Mammary epithelial cell (primary cell): ENCODE measurements around the gene ZPR1.

ENCODE experiments used
- EZH2 ChIP-seq: IDR thresholded peaks from 2 replicates; pipeline ENCODE4 v1.6.1; 2012; ENCODE audit warnings: low read length, inconsistent platforms, borderline replicate concordance
- TF ChIP-seq, protein P1 (sequence below), 2 donors: IDR thresholded peaks in 1 of 2; conservative IDR thresholded peaks in 1 of 2; 2 replicates each; pipeline ENCODE4 v1.5.1; 2011 to 2012; ENCODE audit warnings: inconsistent platforms in 2 of 2, low read length in 2 of 2, mild to moderate bottlenecking in 2 of 2, control low read depth in 1 of 2, low read depth in 1 of 2; ENCODE audit not compliant: insufficient read depth in 1 of 2; ENCODE audit errors: extremely low read depth in 1 of 2

- TF ChIP-seq, protein P1, sequence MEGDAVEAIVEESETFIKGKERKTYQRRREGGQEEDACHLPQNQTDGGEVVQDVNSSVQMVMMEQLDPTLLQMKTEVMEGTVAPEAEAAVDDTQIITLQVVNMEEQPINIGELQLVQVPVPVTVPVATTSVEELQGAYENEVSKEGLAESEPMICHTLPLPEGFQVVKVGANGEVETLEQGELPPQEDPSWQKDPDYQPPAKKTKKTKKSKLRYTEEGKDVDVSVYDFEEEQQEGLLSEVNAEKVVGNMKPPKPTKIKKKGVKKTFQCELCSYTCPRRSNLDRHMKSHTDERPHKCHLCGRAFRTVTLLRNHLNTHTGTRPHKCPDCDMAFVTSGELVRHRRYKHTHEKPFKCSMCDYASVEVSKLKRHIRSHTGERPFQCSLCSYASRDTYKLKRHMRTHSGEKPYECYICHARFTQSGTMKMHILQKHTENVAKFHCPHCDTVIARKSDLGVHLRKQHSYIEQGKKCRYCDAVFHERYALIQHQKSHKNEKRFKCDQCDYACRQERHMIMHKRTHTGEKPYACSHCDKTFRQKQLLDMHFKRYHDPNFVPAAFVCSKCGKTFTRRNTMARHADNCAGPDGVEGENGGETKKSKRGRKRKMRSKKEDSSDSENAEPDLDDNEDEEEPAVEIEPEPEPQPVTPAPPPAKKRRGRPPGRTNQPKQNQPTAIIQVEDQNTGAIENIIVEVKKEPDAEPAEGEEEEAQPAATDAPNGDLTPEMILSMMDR (conservative IDR thresholded peaks at IDR 0.05 in 1 of 2, IDR thresholded peaks at IDR 0.05 in 1 of 2; ENCODE audit: extremely low read depth in 1 of 2, insufficient read depth in 1 of 2, low read depth in 1 of 2, low read length in 2 of 2), result no peak
- TF ChIP-seq EZH2, result no peak
Observed at GRCh38 chr11:116775975-116776374, 11.8 kb downstream of the ZPR1 start.
